ENCODE data around the gene ODAD3. TPM values are rescaled to one million over a fixed set of nuclear protein-coding genes. Genes with fewer than 3 reads are reported as not detected.
A peak's percentile ranks its signal among the peaks of the same experiment; 100 is the strongest.

The ODAD3 gene
- total and polyA plus RNA-seq, 2 donors (not counting 1 experiment from before 2014, with no cell fraction given), result 0.18 to 0.62 TPM

DNA sequence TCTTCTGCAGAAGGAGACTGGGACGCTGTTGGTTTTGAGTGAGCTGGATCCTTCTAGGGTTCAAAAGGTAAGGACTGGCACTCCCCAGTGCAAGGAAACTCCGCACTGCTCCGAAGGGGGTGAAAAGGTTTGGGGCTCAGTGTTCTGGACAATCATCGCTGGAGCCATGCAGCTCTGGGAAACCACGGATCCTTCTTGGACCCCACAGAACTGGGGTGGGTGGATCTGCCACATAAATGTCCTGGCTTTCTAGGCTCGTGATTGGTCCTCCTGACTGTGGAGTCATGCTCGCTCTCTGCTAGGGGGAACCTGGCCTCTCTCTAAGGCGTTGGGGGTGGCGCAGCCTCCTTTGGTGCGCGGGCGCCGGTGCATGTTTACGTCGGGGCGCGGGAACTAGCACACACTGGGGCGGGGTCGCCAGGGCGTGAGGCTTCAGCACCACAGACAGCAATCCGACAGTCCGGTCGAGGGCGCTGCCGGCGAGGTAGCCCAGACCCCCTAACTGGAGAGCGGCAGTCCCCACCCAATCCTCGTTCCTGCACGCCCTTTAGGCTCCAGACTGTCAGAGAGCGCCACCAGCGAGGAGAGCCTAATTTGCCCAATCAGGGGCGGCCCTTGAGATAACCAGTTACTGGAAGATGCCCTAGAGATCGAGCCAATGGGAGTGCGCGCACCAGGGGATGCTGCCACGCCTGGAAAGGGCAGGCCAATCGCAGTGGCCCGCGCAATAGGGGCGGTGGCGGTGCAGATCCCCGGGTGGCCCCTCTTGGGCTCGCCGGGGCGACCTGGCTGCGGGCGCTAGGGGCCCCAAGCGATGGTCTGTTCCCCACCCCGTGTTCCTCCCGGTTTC lies 46.8 kb upstream of the ODAD3 start:
- H3K4me1 Mint-ChIP-seq, result peaks cover 27% of the 10 kb centered on the region
- ChIA-PET CTCF (interaction anchor here (0.6 to 3.4 kb wide), 32 partner anchors 8 to 1302 kb away, joined by 3 to 38 read pairs (median 4); partner anchors contain the start of genes ELOF1, EPOR, ODAD3 and PRKCSH), POLR2A (interaction anchor here (0.7 to 1.5 kb wide), 4 partner anchors 47 to 107 kb away, joined by 3 to 9 read pairs (median 6); partner anchors contain the start of genes ODAD3, PRKCSH and SWSAP1)
- Histone ChIP-seq H3K27me3 (replicated peaks in 1 of 4; ENCODE audit: control extremely low read depth in 1 of 4, control insufficient read depth in 3 of 4, insufficient read depth in 4 of 4, low read length in 3 of 4) (peaks cover 0 to 46% (median 25%) of the 10 kb centered on the region in 4 experiments), H3K36me3 (replicated peaks in 1 of 2; ENCODE audit: control extremely low read depth in 1 of 2, control insufficient read depth in 1 of 2, extremely low read depth in 1 of 2, insufficient read depth in 2 of 2, low read length in 1 of 2) (peaks cover 0 to 2% of the 10 kb centered on the region in 2 experiments), H4K20me1 (ENCODE audit: control insufficient read depth, insufficient read depth, low read length, poor library complexity, severe bottlenecking) (no peaks in the 10 kb centered on the region), H3K4me1 (ENCODE audit: control insufficient read depth in 2 of 2, insufficient read depth in 2 of 2, low read length in 2 of 2) (peaks cover 37 to 42% of the 10 kb centered on the region in 2 donors), H3K4me3 (ENCODE audit: control extremely low read depth in 1 of 5, extremely low read depth in 1 of 5, insufficient read depth in 1 of 5, low read depth in 2 of 5, low read length in 4 of 5) (peak overlapping the region in 4 of 5 experiments; percentile 20 to 48 (median 30)), H3K4me2 (replicated peaks; ENCODE audit: low read depth, low read length, poor library complexity, severe bottlenecking) (peak overlapping the region; percentile 89), H3K27ac (ENCODE audit: low read length in 2 of 2) (no peak overlapping the region), H3K9ac (ENCODE audit: low read length) (peak overlapping the region; percentile 45), H3K79me2 (ENCODE audit: control insufficient read depth, insufficient read depth, low read length) (no peaks in the 10 kb centered on the region), H3K9me3 (ENCODE audit: control extremely low read depth in 1 of 3, control insufficient read depth in 2 of 3, insufficient read depth in 1 of 3, low read length in 2 of 3) (peaks cover 0 to 25% (median 0%) of the 10 kb centered on the region in 3 donors), H2AFZ (ENCODE audit: insufficient read depth, low read depth, low read length, poor library complexity, severe bottlenecking) (peak overlapping the region; percentile 27)
- H3K27me3 Mint-ChIP-seq, result peaks cover 39% of the 10 kb centered on the region
- DNase-seq (peak; percentile 75), ATAC-seq (ENCODE audit: low read depth) (peak; percentile 67)
- H3K4me3 Mint-ChIP-seq, result peak overlapping the region; percentile 80
- H3K27ac Mint-ChIP-seq, result peak overlapping the region; percentile 65
- H3K9me3 Mint-ChIP-seq (ENCODE audit: insufficient read depth), result no peaks in the 10 kb centered on the region
- 6% methylated on average over 50 of the region's 50 CpGs for WGBS (ENCODE audit: insufficient coverage)
- TF ChIP-seq, protein P1, sequence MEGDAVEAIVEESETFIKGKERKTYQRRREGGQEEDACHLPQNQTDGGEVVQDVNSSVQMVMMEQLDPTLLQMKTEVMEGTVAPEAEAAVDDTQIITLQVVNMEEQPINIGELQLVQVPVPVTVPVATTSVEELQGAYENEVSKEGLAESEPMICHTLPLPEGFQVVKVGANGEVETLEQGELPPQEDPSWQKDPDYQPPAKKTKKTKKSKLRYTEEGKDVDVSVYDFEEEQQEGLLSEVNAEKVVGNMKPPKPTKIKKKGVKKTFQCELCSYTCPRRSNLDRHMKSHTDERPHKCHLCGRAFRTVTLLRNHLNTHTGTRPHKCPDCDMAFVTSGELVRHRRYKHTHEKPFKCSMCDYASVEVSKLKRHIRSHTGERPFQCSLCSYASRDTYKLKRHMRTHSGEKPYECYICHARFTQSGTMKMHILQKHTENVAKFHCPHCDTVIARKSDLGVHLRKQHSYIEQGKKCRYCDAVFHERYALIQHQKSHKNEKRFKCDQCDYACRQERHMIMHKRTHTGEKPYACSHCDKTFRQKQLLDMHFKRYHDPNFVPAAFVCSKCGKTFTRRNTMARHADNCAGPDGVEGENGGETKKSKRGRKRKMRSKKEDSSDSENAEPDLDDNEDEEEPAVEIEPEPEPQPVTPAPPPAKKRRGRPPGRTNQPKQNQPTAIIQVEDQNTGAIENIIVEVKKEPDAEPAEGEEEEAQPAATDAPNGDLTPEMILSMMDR (IDR thresholded peaks at IDR 0.05), result no peak
- TF ChIP-seq EZH2 (IDR thresholded peaks at IDR 0.05; ENCODE audit: borderline replicate concordance, insufficient read depth, low read depth, low read length, poor library complexity, severe bottlenecking), result no peak
- intact Hi-C loops (cut with micrococcal nuclease), result loop anchor here (1.0 to 5.0 kb wide), 7 partner anchors 24 to 444 kb away; partner anchors contain the start of genes ODAD3, PRKCSH and ZNF653
